Stimulated activated CD8-positive, alpha-beta memory T cell treated with anti-CD3 and anti-CD28 coated beads, Interleukin-7, amount 100 ng/mL, for 48 hours (primary cell): Measurements from ENCODE around the gene PCSK1.
"Not testable (repeated sequence)": the region's sequence is repeated elsewhere in the genome, so short reads cannot be mapped to it uniquely, and the experiment has no call there.

Experiments
- DNase-seq, 2 donors: peaks; one replicate each; pipeline ENCODE4 v3.0.0-alpha.2; 2020; ENCODE audit warnings: low read depth in 1 of 2; ENCODE audit errors: extremely low read depth in 1 of 2

Gene PCSK1

DNA sequence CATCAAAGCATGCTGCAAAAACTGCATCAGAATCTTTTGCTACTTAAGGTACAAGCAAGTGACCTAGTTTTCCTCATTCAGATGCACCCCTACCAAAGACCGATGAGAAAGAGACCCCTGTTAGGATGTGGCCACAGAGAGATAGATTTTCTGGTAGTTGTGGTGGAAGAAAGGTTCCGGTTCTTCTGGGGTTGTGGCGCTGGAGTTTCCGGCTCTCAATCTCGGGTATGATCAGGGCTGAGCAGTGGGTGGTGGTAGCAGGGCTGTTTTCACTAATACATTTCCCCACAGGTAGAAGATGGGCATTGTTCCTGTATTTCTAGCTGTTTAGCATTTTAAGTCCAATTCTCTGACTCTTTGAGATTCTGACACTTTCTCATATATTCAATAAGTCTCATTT lies 58.4 kb downstream of the PCSK1 start:
- DNase-seq, result peak in 1 of 2 donors; percentile 5

DNA sequence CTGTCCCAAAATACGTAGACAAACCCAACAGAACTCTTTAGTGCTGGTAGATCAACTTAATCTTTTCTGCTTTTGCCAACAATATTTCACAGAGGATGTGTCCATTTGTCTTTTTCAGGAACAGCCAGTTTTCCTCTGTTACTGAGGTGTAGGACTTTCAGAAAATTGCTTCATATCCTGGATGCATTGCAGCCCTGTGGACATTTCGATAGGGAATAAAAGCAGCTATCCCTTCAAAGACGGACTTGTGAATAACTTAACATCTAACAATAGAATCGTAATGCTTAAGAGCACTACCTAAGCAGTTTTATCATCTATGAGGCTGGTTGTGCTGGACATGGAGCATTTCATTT lies 59.7 kb downstream of the PCSK1 start:
- no peak for DNase-seq

DNA sequence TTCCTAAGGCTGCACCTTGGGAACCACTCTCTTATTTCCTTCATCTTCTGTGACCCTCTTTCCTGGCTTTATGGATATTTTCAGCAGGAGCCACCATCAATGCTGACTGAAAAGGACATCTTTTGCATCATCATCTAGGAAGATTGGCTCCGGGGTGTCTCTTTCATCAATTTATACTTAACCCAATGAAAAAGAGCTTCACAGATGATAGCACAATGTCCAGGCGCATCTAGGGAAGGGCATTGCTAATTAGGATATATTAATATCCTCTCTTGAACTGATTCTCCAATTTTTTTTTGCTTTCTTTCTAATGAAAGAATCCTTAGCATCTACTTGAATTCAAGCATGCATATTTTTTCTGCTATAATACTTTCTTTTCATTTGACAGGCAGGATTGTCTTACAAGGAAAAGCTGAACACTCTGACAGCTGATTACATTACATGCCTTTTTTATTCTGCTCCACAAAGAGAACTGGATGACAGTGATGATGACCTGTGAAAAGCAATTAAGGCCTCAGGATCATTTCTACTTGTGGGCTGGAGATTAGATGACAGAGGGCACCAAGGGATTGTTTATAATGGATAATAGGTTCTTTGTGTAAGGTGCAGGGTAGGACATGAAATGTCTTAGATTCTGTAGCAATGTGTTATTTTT lies 60.2 kb downstream of the PCSK1 start:
- DNase-seq, result no peak

DNA sequence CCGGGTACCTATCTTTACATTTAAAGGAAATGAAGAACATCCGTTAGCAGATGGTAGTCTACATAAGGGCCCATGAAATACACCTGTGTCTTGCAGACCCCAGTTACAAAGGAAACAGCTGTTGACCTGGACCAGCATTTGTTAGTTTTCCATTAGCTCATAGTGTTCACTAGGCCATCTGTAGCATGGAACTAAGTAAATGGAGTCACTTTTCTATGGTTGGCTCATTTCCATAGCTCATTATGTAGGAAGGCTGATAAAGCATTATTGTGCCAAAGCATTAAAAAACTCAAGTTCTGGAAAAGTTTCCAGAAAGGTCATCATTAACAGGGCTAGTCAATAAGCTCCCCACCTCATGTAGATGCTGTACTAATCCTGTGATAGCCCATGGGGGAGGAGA lies 62.1 kb downstream of the PCSK1 start:
- DNase-seq, result no peak

DNA sequence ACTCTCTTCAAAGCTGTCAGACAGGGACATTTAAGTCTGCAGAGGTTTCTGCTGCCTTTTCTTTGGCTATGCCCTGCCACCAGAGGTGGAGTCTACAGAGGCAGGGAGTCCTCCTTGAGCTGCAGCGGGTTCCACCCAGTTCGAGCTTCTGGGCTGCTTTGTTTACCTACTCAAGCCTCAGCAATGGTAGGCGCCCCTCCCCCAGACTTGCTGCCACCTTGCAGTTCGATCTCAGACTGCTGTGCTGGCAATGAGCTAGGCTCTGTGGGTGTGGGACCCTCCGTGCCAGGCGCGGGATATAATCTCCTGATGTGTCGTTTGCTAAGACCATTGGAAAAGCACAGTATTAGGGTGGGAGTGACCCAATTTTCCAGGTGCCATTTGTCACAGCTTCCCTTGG lies 65.7 kb downstream of the PCSK1 start:
- not testable (repeated sequence) for DNase-seq

DNA sequence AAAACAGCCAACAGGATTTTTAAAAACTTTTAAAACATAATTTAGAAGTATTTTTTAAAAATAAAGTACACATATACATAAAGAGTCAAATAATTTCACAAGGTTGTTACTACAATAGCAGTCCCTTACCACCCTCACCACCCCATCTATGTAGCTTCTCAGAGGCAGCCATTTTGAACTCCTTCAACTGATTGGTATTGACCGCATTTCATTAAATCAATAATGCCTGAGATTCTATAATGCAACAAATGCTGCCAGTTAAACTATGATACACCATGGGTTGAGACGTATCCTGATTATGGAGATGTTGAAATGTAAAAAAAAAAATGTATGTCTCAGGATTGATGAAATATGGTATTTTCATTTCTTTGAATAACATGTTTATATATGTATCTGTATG lies 78.8 kb downstream of the PCSK1 start:
- no peak for DNase-seq

DNA sequence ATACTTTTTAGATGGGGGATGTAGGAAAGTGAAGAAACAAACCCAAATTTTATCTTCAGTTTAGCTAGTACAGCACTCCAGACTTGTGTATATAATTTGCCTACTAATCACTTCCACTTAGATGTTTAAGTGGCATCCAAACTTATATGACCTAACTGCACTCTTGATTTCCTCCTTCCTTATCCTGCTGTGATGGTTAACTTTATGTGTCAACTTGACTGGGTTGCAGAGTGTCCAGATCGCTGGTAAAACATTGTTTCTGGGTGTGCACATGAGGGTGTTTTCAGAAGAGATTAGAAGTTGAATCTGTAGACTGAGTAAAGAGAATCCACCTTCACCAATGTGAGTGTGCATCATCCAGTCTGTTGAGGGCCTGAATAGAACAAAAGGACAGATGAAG lies 79.8 kb downstream of the PCSK1 start:
- no peak for DNase-seq

DNA sequence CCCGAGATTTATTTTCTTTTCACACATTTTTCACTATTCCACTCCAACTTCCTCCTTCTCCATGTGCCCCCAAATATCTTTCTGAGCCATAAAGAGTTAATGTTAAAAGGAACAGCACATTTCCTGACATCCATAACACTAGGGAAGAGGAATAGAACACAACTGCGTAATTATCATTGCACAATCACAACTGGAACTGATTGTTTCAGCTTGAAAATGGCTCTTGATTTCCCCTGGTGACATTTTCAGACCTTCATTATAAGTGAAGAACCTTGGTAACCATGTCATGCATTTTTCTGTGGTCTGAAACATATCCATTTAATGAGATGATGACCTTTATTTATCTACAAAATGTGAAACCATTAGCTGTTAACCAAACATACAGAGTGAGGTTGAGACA lies 82.4 kb downstream of the PCSK1 start:
- DNase-seq, result no peak

DNA sequence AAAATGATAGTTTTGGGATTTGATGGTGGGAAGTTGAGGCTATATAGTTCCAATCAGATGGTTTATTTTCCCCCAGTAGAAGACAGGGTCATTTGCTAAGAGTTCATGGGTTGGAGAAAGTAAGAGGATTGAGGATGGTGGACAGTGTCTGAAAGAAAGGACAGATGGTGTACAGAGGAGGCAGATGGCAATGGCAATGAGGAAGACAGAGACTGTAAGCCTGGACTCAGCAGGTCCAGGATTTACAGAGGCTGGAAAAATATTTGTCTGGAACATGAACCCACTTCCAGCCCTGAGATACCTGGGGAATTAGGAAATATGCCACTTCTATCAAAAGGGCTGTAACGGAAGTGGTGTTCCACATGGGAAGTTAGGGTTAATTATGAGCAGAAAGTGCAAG lies 84.5 kb downstream of the PCSK1 start:
- no peak for DNase-seq

DNA sequence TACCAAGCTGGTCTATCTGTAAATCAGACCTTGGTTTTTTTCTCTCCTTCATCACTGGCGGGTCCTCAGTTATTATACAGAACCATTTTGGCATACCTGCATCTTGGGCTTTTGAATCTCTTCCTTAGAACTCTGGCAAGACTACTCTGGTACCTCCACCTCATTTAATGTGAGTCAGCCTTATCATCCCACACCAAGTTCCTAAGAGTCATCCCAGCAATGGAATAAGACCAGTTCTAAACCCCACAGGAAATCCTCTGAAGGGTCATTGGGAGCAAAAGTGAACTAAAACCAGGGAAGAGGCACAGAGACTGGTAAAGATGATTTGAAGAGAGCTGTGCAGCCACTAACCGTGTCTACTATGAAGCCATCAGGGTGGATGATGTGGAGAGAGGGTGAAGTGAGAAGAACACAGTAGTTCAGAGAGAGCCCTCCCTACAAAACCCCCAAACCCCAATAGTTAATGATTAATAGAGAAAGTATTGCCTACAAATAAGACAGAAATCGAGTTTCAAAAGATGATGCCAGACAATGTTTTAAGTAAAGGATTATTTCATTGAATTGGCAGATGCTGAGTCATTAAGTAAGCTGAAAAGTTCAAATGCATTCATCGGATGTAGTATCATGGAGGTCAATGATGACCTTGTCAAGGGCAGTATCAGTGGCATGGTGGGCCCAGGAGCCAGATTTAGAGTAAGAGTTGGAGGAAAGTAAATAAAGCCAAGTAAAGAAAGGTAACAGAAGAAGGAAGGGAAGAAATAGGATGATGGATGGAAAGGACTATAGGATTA lies 85.4 kb downstream of the PCSK1 start:
- no peak for DNase-seq

DNA sequence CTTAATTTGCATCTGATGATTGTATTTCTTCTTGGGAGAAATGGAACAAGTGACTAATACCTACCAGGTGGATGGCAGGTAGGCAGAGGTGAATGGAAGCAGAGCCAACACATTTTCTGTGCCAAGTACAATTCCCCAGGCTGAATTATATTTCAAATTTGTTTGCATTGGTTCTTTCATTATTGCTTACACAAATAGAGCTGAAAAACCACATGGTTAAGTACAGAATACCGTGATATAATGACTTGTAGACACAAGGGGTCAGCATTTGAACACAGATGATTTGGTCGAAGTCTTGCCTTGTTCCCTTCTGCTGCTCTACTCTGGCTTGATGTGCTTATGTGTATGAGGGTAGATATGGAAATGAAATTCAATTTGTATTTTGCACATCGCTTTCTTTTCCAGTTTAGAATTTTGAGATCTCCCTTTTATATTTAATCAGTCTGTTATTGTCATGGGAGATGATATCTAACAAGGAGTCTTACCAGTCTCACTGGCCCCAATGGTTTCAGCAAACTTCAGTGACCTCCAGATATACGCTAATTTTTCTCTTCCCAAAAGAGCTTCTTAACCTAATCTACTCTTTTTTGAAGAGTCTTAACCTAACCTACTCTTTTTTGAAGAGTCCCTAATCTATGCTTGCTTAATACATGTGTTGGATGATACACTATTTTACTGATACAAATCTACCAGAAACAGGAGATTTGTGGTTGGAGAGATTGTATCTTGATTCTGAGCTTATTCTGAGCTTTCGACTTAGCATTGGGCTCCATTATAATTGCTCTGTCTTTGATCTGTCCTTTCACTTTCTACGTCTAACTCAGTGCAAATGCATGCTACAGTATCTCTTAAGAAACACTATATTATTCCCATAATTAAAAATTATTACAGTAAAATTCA lies 88.1 kb downstream of the PCSK1 start:
- DNase-seq, result no peak

DNA sequence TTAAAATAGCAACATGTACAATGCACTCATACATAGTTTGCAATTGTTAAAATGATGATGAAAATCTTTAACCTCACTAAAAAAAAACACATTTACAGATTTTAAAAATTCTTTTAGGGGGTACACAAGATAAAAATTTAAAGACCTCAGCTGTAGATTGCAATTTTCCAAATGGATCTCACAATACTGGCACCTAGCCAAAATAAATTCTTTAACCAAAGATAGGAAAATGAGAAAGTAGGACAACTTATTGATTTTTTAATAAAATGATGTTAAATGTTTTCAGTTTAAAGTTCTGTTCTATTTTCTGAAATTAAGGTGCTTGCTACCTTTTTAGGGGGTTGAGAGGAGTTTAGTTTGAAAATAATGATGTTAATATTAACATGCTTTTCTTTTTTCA lies 90.0 kb downstream of the PCSK1 start:
- DNase-seq, result no peak

DNA sequence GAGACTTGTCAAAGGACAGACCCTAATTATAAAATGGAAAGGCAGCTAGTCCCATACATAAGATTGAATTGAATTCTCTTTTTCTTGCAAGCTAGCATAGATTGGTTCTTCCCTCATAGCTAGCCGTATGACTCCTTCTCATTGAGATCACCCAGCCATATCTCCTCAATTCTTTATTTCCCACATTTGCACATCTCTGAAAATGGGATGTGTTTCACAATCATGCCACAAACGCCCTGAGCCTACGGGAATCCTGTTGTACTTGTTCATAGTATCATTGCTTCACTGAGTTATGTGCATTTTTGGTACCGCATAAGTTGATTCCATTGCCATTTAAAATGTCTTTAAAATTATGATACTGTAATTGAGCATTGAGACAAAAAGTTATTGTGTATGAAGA lies 90.5 kb downstream of the PCSK1 start:
- no peak for DNase-seq
